ENCODE data around the gene SEC14L2. TPM values are rescaled to one million over a fixed set of nuclear protein-coding genes. Genes with fewer than 3 reads are reported as not detected.

SEC14L2 gene
- total and polyA plus RNA-seq, 8 donors: 2.6 to 6.6 (median 3.8) TPM

DNA sequence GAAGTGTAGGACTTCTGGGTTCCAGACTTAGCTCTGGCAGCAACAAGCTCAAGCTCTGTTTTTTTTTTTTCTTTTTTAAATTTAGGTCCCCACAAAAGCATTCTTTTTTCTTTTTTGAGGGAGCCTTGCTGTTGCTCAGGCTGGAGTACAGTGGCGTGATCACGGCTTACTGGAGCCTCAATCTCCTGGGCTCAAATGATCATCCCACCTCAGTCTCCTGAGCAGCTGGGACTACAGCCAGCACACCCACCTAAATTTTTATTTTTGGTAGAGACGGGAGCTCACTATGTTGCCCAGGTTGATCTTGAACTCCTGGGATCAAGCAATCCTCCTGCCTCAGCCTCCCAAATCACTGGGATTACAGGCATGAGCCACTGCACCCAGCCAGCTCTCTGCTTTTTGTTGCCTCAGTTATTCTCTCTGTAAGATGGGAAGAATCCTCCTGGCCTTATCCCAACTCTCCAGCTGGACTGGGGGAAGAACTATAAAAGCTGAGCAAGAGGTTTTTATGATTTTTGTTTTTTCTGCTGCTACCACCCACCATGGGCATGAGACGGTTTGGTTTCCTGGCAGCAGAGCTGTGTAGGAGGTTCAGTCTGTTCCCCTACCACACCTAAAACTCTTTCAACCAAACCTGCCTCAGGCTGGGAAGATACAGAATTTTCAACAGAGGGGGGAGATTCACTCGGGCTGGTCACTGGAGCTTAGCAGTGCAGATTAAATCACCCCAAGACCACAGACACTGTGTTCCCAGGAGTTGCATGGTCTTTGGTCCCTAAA is 17.1 kb downstream of the SEC14L2 start:
- intact Hi-C loops (cut with DNase I): no loop called here
- WGBS, 2 donors: 88% methylated on average over 5 of the region's 5 CpGs
- no peak overlapping the region for H3K4me3 ChIP-seq
- no peak overlapping the region for H3K27ac ChIP-seq
- no peak for DNase-seq
- TF ChIP-seq, protein P1, sequence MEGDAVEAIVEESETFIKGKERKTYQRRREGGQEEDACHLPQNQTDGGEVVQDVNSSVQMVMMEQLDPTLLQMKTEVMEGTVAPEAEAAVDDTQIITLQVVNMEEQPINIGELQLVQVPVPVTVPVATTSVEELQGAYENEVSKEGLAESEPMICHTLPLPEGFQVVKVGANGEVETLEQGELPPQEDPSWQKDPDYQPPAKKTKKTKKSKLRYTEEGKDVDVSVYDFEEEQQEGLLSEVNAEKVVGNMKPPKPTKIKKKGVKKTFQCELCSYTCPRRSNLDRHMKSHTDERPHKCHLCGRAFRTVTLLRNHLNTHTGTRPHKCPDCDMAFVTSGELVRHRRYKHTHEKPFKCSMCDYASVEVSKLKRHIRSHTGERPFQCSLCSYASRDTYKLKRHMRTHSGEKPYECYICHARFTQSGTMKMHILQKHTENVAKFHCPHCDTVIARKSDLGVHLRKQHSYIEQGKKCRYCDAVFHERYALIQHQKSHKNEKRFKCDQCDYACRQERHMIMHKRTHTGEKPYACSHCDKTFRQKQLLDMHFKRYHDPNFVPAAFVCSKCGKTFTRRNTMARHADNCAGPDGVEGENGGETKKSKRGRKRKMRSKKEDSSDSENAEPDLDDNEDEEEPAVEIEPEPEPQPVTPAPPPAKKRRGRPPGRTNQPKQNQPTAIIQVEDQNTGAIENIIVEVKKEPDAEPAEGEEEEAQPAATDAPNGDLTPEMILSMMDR (IDR thresholded peaks at IDR 0.05): no peak
- H3K9me3 ChIP-seq: no peaks in the 10 kb centered on the region
- H3K4me1 ChIP-seq: peaks cover 0 to 4% (median 0%) of the 10 kb centered on the region in 3 donors
- FAIRE-seq: no peak
- ATAC-seq: no peak
- H3K36me3 ChIP-seq: peaks cover 0 to 4% (median 0%) of the 10 kb centered on the region in 3 donors
- H3K27me3 ChIP-seq: no peaks in the 10 kb centered on the region

DNA sequence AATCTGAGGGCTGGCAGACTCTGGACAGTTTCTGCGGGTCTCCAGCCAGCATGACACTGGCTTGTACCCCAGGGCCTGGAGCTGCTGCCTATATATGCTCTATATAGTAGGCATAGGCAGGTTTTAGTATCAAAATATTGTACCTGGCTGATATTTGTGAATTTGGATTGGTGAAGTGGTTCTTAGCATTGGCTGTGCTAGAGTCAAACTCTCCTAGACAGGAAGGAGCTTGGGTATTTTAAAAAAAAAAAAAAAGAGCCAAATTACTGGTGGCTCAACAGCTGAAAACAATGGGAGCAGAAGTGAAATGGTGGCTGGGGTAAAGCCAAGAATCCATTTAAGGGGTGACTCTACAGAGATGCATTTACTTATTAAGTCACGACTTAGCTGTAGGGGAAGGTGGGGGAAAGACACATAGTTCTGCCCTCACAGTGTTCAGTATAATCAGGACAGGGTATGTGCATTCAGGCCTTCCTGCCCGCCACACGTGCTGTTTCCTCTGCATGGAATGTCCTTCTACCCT is 17.8 kb downstream of the SEC14L2 start:
- DNase-seq (no peak), FAIRE-seq (no peak), ATAC-seq (no peak)
- TF ChIP-seq, protein P1 (IDR thresholded peaks at IDR 0.05): no peak
- peaks cover 0 to 8% (median 0%) of the 10 kb centered on the region in 3 donors for H3K4me1 ChIP-seq
- 91 to 93% methylated on average over 4 of the region's 4 CpGs for WGBS, 2 donors
- intact Hi-C loops (cut with DNase I): no loop called here
- H3K4me3 ChIP-seq: no peak overlapping the region
- no peaks in the 10 kb centered on the region for H3K27me3 ChIP-seq
- H3K36me3 ChIP-seq: peaks cover 0 to 4% (median 0%) of the 10 kb centered on the region in 3 donors
- no peak overlapping the region for H3K27ac ChIP-seq
- no peaks in the 10 kb centered on the region for H3K9me3 ChIP-seq

DNA sequence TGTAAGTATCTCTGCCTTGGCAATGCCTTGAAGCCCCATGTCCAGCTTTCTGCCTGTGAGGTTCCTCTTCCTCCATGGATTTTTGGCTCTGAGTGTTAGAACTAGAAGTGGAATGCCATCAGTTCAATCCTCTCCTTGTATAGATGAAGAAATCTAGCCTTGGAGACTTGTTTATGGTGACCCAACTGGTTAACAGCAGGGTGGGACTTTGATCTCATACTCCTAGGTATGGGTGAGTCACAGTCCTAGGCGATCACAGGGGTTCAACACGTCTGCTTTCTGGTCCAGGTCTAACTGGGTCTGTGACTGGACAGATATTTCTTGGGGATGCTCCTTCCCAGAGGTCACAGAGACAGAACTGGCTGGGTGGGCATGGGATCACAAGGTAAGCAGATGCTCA is 19.6 kb downstream of the SEC14L2 start:
- TF ChIP-seq, protein P1 (IDR thresholded peaks at IDR 0.05): no peak
- intact Hi-C loops (cut with DNase I): no loop called here
- Histone ChIP-seq H3K27me3 (no peaks in the 10 kb centered on the region), H3K4me3 (no peak overlapping the region), H3K36me3 (no peaks in the 10 kb centered on the region), H3K9me3 (no peaks in the 10 kb centered on the region), H3K27ac (no peak overlapping the region), H3K4me1 (peaks cover 0 to 11% (median 0%) of the 10 kb centered on the region in 3 donors)
- ATAC-seq (peak in 1 of 4 donors; percentile 22), DNase-seq (no peak), FAIRE-seq (no peak)
- 74 to 79% methylated on average over 2 of the region's 2 CpGs for WGBS, 2 donors

DNA sequence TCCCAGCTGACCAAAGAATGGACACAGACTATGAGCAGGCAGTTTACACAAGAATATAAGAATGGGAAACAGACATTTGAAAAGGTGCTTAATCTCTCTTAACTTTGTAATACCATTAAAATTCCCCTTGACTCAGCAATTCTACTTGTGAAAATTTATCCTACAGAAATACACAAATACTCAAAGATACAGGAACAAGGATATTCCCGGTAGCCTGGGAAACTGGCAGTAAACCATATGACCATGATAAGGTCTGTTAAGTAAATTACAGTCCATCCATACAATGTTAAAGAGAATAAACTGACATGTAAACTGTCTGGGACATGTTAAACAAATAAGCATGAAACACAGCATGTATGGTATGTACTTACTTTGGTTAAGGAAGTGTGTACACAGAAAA is 20.0 kb downstream of the SEC14L2 start:
- 39 to 45% methylated on average over 1 of the region's 1 CpG for WGBS, 2 donors
- no peaks in the 10 kb centered on the region for H3K27me3 ChIP-seq
- DNase-seq (no peak), FAIRE-seq (no peak), ATAC-seq (no peak)
- no peak overlapping the region for H3K27ac ChIP-seq
- no peak overlapping the region for H3K4me3 ChIP-seq
- peaks cover 0 to 15% (median 4%) of the 10 kb centered on the region in 3 donors for H3K4me1 ChIP-seq
- no peaks in the 10 kb centered on the region for H3K36me3 ChIP-seq
- H3K9me3 ChIP-seq: no peaks in the 10 kb centered on the region
- intact Hi-C loops (cut with DNase I): no loop called here
- TF ChIP-seq, protein P1 (IDR thresholded peaks at IDR 0.05): no peak
